Osteocyte (in vitro differentiated cells): ENCODE results near the gene DZIP1. TPM values are rescaled to one million over a fixed set of nuclear protein-coding genes. Genes with fewer than 3 reads are reported as not detected.

Experiments used
- DNase-seq: peaks from one replicate; pipeline ENCODE4 v3.0.0; 2021; ENCODE audit warnings: mixed read lengths; ENCODE audit not compliant: unreplicated experiment; ENCODE audit errors: extremely low spot score
- H3K27ac Mint-ChIP-seq: one replicate; pipeline ENCODE4 v1.8.0; 2021; ENCODE audit warnings: mild to moderate bottlenecking, mixed read lengths; ENCODE audit not compliant: unreplicated experiment
- H3K27me3 Mint-ChIP-seq: one replicate; pipeline ENCODE4 v1.8.0; 2021; ENCODE audit warnings: mixed read lengths; ENCODE audit not compliant: unreplicated experiment
- H3K36me3 Mint-ChIP-seq: one replicate; pipeline ENCODE4 v1.8.0; 2021; ENCODE audit warnings: mixed read lengths; ENCODE audit not compliant: unreplicated experiment
- H3K4me1 Mint-ChIP-seq: one replicate; pipeline ENCODE4 v1.8.0; 2021; ENCODE audit warnings: mixed read lengths; ENCODE audit not compliant: unreplicated experiment
- H3K4me3 Mint-ChIP-seq: one replicate; pipeline ENCODE4 v1.8.0; 2021; ENCODE audit warnings: mild to moderate bottlenecking, moderate library complexity, mixed read lengths; ENCODE audit not compliant: unreplicated experiment
- H3K9me3 Mint-ChIP-seq: one replicate; pipeline ENCODE4 v1.8.0; 2021; ENCODE audit warnings: mixed read lengths; ENCODE audit not compliant: unreplicated experiment
- CTCF ChIP-seq: fragments of 200-600 bp; sonication (generic); IDR thresholded peaks from 2 replicates; pipeline ENCODE4 v1.5.0; 2021; ENCODE audit warnings: antibody characterized with exemption, mild to moderate bottlenecking, moderate library complexity
- total RNA-seq: library from RNA; stranded (reverse); gene quantifications from 2 replicates; pipeline ENCODE4 v1.2.1, GENCODE V29; 2021

Gene DZIP1
- total RNA-seq, 1 donor from 2014 or later, result 50.8 TPM

- no peak for DNase-seq
- TF ChIP-seq CTCF, result no peak
- Mint-ChIP-seq H3K27ac (no peak overlapping the region), H3K27me3 (peaks cover 78% of the 10 kb centered on the region), H3K4me1 (peaks cover 6% of the 10 kb centered on the region), H3K4me3 (peak overlapping the region; percentile 27), H3K9me3 (no peaks in the 10 kb centered on the region), H3K36me3 (no peaks in the 10 kb centered on the region)
Observed at GRCh38 chr13:95552208-95552538, 92.3 kb downstream of the DZIP1 start.

GRCh38 chr13:95547531-95548167, 96.9 kb downstream of the DZIP1 start:
- TF ChIP-seq CTCF, result no peak
- no peak overlapping the region for H3K27ac Mint-ChIP-seq
- peaks cover 75% of the 10 kb centered on the region for H3K27me3 Mint-ChIP-seq

GRCh38 chr13:95546919-95547318, 97.6 kb downstream of the DZIP1 start:
- DNase-seq, result no peak
- no peaks in the 10 kb centered on the region for H3K4me1 Mint-ChIP-seq
- H3K36me3 Mint-ChIP-seq, result no peaks in the 10 kb centered on the region
- no peak overlapping the region for H3K27ac Mint-ChIP-seq
- TF ChIP-seq CTCF, result no peak
- peaks cover 73% of the 10 kb centered on the region for H3K27me3 Mint-ChIP-seq
- H3K9me3 Mint-ChIP-seq, result no peaks in the 10 kb centered on the region
- H3K4me3 Mint-ChIP-seq, result no peak overlapping the region

More at GRCh38 chr13:95547531-95548167, 96.9 kb downstream of the DZIP1 start:
- no peak for DNase-seq
- no peaks in the 10 kb centered on the region for H3K4me1 Mint-ChIP-seq
- H3K4me3 Mint-ChIP-seq, result no peak overlapping the region
- no peaks in the 10 kb centered on the region for H3K36me3 Mint-ChIP-seq
- H3K9me3 Mint-ChIP-seq, result no peaks in the 10 kb centered on the region

GRCh38 chr13:95544293-95544692, 100.2 kb downstream of the DZIP1 start:
- Mint-ChIP-seq H3K27me3 (peaks cover 52% of the 10 kb centered on the region), H3K27ac (no peak overlapping the region), H3K9me3 (no peaks in the 10 kb centered on the region), H3K4me3 (no peak overlapping the region), H3K36me3 (no peaks in the 10 kb centered on the region), H3K4me1 (no peaks in the 10 kb centered on the region)
- no peak for TF ChIP-seq CTCF
- DNase-seq, result no peak

- no peak for TF ChIP-seq CTCF
- no peak overlapping the region for H3K27ac Mint-ChIP-seq
Observed at GRCh38 chr13:95541911-95542474, 102.5 kb downstream of the DZIP1 start.

More at GRCh38 chr13:95541911-95542474, 102.5 kb downstream of the DZIP1 start:
- no peak overlapping the region for H3K4me3 Mint-ChIP-seq
- H3K4me1 Mint-ChIP-seq, result no peaks in the 10 kb centered on the region
- H3K36me3 Mint-ChIP-seq, result no peaks in the 10 kb centered on the region
- peaks cover 37% of the 10 kb centered on the region for H3K27me3 Mint-ChIP-seq
- H3K9me3 Mint-ChIP-seq, result no peaks in the 10 kb centered on the region
- DNase-seq, result no peak
